ENCODE measurements around the gene ITPRIPL2. TPM values are rescaled to one million over a fixed set of nuclear protein-coding genes. Genes with fewer than 3 reads are reported as not detected.
A peak's percentile ranks its signal among the peaks of the same experiment; 100 is the strongest.

ITPRIPL2 gene
- total and polyA plus RNA-seq, 2 of the 13 experiments (the other 11 are each of a cell fraction or from before 2014, with no cell fraction given), result 5.9 to 12.6 TPM

GRCh38 chr16:19123535-19124178, 9.9 kb downstream of the ITPRIPL2 start (continued):
- TF ChIP-seq SKI (IDR thresholded peaks at IDR 0.05; ENCODE audit: partially characterized antibody), result peak; percentile 54
- peak; percentile 60; the same call in 1 of the 2 replicates for TF ChIP-seq NR2F6 (IDR thresholded peaks at IDR 0.05)
- TF ChIP-seq NR2F6 (CRISPR knock-in tag; IDR thresholded peaks at IDR 0.05), result peak; percentile 68; the same call in 1 of the 2 replicates
- TF ChIP-seq ZNF556 (CRISPR knock-in tag; IDR thresholded peaks at IDR 0.05; ENCODE audit: borderline replicate concordance), result no peak; the same call in 1 of the 2 replicates
- no peak for TF ChIP-seq ZNF343 (CRISPR knock-in tag; IDR thresholded peaks at IDR 0.05)
- peak; percentile 49; the same call in 1 of the 2 replicates for TF ChIP-seq ZNF619 (CRISPR knock-in tag; IDR thresholded peaks at IDR 0.05)
- no peak for TF ChIP-seq MTF1 (CRISPR knock-in tag; IDR thresholded peaks at IDR 0.05)
- TF ChIP-seq CEBPZ (IDR thresholded peaks at IDR 0.05; ENCODE audit: low read length), result no peak
- TF ChIP-seq CREBL2 (CRISPR knock-in tag; IDR thresholded peaks at IDR 0.05; ENCODE audit: borderline replicate concordance), result no peak
- no peak for TF ChIP-seq AGO2 (optimal IDR thresholded peaks at IDR 0.05; ENCODE audit: low read depth, low read length)
- TF ChIP-seq MYC (CRISPR knock-in tag; IDR thresholded peaks at IDR 0.05; ENCODE audit: borderline replicate concordance), result peak; percentile 21; the same call in 1 of the 2 replicates
- TF ChIP-seq MXI1 (IDR thresholded peaks at IDR 0.05; ENCODE audit: borderline replicate concordance, low read depth, low read length), result no peak; the same call in 2 of the 3 replicates
- TF ChIP-seq ZBTB7B (CRISPR knock-in tag; IDR thresholded peaks at IDR 0.05), result peak; percentile 64; the same call in 1 of the 2 replicates
- no peak for TF ChIP-seq ZFP41 (CRISPR knock-in tag; IDR thresholded peaks at IDR 0.05; ENCODE audit: borderline replicate concordance)
- no peak for TF ChIP-seq ZNF296 (CRISPR knock-in tag; conservative IDR thresholded peaks at IDR 0.05)
- TF ChIP-seq TRAFD1 (CRISPR knock-in tag; IDR thresholded peaks at IDR 0.05; ENCODE audit: borderline replicate concordance), result peak; percentile 74; the same call in 1 of the 2 replicates
- no peak for TF ChIP-seq ZNF224 (CRISPR knock-in tag; IDR thresholded peaks at IDR 0.05)
- peak; percentile 43; the same call in 1 of the 2 replicates for TF ChIP-seq HOXA3 (CRISPR knock-in tag; IDR thresholded peaks at IDR 0.05)
- TF ChIP-seq MYPOP (CRISPR knock-in tag; IDR thresholded peaks at IDR 0.05), result peak; percentile 41; the same call in 1 of the 2 replicates
- 0 out of 2 replicates have a peak, but pooled peaks have one; percentile 62 for TF ChIP-seq ZBTB7A (CRISPR knock-in tag; IDR thresholded peaks at IDR 0.05)
- no peak for TF ChIP-seq ARID2 (CRISPR knock-in tag; IDR thresholded peaks at IDR 0.05; ENCODE audit: borderline replicate concordance)
- peak; percentile 75; the same call in 1 of the 2 replicates for TF ChIP-seq SSRP1 (CRISPR knock-in tag; IDR thresholded peaks at IDR 0.05)
- no peak for TF ChIP-seq NFKB2 (CRISPR knock-in tag; IDR thresholded peaks at IDR 0.05; ENCODE audit: borderline replicate concordance)

All from HepG2 (cell line).